ENCODE results near the gene TCF19.
"Not testable (repeated sequence)": the region's sequence is repeated elsewhere in the genome, so short reads cannot be mapped to it uniquely, and the experiment has no call there.

Gene TCF19

GRCh38 chr6:31162463-31163165 lies 4.2 kb downstream of the TCF19 start:
- no peak for DNase-seq (ENCODE audit: low read depth)

GRCh38 chr6:31163922-31164321 lies 5.5 kb downstream of the TCF19 start:
- no peak for DNase-seq (ENCODE audit: low read depth)

GRCh38 chr6:31164475-31165063 lies 6.2 kb downstream of the TCF19 start:
- DNase-seq (ENCODE audit: low read depth) = not testable (repeated sequence)

GRCh38 chr6:31165064-31165832 lies 6.9 kb downstream of the TCF19 start:
- DNase-seq (ENCODE audit: low read depth) = not testable (repeated sequence)

GRCh38 chr6:31165986-31166385 lies 7.6 kb downstream of the TCF19 start:
- DNase-seq (ENCODE audit: low read depth) = no peak

GRCh38 chr6:31168606-31169005 lies 10.2 kb downstream of the TCF19 start:
- DNase-seq (ENCODE audit: low read depth) = no peak

- DNase-seq (ENCODE audit: low read depth) = peak; percentile 23
Measured at GRCh38 chr6:31169123-31169857, 10.9 kb downstream of the TCF19 start.

GRCh38 chr6:31169858-31170599 lies 11.6 kb downstream of the TCF19 start:
- DNase-seq (ENCODE audit: low read depth) = not testable (repeated sequence)

GRCh38 chr6:31170600-31170881 lies 12.2 kb downstream of the TCF19 start, which contains the start of gene POU5F1:
POU5F1 (minus strand) TSS chr6:31170682; CDS start chr6:31170620, 62 bp downstream.
- DNase-seq (ENCODE audit: low read depth) = no peak

GRCh38 chr6:31170987-31171671 lies 12.7 kb downstream of the TCF19 start:
- DNase-seq (ENCODE audit: low read depth) = no peak

- DNase-seq (ENCODE audit: low read depth) = no peak
Measured at GRCh38 chr6:31171931-31172905, 13.8 kb downstream of the TCF19 start.

GRCh38 chr6:31172973-31173384 lies 14.6 kb downstream of the TCF19 start:
- no peak for DNase-seq (ENCODE audit: low read depth)

GRCh38 chr6:31173406-31173805 lies 15.0 kb downstream of the TCF19 start:
- no peak for DNase-seq (ENCODE audit: low read depth)

GRCh38 chr6:31174378-31174777 lies 16.0 kb downstream of the TCF19 start:
- no peak for DNase-seq (ENCODE audit: low read depth)

GRCh38 chr6:31175971-31176370 lies 17.6 kb downstream of the TCF19 start:
- peak; percentile 58 for DNase-seq (ENCODE audit: low read depth)

GRCh38 chr6:31178143-31179041 lies 20.0 kb downstream of the TCF19 start:
- no peak for DNase-seq (ENCODE audit: low read depth)

- no peak for DNase-seq (ENCODE audit: low read depth)
Measured at GRCh38 chr6:31179042-31179386, 20.6 kb downstream of the TCF19 start.

GRCh38 chr6:31179896-31180295 lies 21.5 kb downstream of the TCF19 start:
- no peak for DNase-seq (ENCODE audit: low read depth)

- peak; percentile 81 for DNase-seq (ENCODE audit: low read depth)
Measured at GRCh38 chr6:31180500-31180899, 22.1 kb downstream of the TCF19 start.
